BLaER1 (cell line): Measurements from ENCODE around the gene TEKT2.

Source experiments
- H3K27ac ChIP-seq: shearing (Covaris generic); formaldehyde crosslinking; 2 replicates; pipeline ENCODE4 v1.8.1; 2022
- H3K27me3 ChIP-seq: shearing (Covaris generic); formaldehyde crosslinking; 2 replicates; pipeline ENCODE4 v1.8.1; 2022
- H3K36me3 ChIP-seq: shearing (Covaris generic); formaldehyde crosslinking; 2 replicates; pipeline ENCODE4 v1.8.1; 2022
- H3K4me1 ChIP-seq: shearing (Covaris generic); formaldehyde crosslinking; 2 replicates; pipeline ENCODE4 v1.8.1; 2022
- H3K4me2 ChIP-seq: shearing (Covaris generic); formaldehyde crosslinking; 2 replicates; pipeline ENCODE4 v1.8.1; 2022
- H3K4me3 ChIP-seq: shearing (Covaris generic); formaldehyde crosslinking; 2 replicates; pipeline ENCODE4 v1.8.1; 2022
- H3K9ac ChIP-seq: shearing (Covaris generic); formaldehyde crosslinking; 2 replicates; pipeline ENCODE4 v1.8.1; 2022
- H3K9me3 ChIP-seq: shearing (Covaris generic); formaldehyde crosslinking; 2 replicates; pipeline ENCODE4 v1.8.1; 2022
- H4K20me1 ChIP-seq: shearing (Covaris generic); formaldehyde crosslinking; 2 replicates; pipeline ENCODE4 v1.8.1; 2022
- Cebpa-rat ChIP-seq: shearing (Covaris generic); IDR thresholded peaks from 2 replicates; pipeline ENCODE4 v1.8.1; 2022

Gene TEKT2

DNA sequence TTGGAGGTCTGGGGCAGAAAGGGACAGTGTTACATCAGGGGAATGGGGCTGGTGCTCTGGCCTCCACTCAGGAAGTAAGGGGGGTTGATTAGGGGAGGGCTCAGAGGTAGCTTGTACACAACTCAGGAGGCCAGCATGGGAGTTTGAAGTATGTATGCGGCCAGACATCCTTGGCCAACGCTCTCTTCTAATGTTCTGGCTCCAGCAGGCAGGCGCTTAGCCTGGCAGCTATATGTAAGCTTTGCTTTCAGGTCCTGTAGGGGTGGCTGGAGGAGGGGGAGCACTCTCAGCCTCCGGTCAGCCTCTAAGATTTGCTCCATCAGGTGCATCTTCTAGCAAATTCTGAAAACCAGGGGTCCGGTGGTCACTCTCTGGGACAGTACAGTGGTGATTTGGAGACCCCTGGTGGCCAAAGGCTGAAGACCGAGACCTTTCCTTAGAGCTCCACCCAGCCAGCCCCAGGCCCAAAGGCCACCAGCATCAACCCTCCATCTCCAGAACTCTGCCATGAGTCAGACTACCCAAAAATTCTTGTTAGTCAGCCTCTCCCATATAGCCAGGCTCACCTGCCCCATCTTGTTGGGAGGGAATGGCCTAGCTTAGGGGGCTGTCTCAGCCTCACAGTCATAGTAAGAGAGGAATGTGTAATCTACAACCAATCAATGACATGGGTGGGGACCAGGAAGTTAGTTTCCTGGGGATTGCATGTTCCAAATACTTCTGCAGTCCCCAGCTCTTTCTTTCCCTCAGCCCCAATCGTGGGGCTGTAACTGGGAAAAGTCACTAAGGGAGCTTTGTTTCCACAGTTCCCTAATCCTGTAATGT lies 50.8 kb downstream of the TEKT2 start:
- Histone ChIP-seq H3K36me3 (peaks cover 39% of the 10 kb centered on the region), H3K4me1 (no peaks in the 10 kb centered on the region), H3K27me3 (no peaks in the 10 kb centered on the region), H3K27ac (no peak overlapping the region), H3K4me2 (no peak overlapping the region), H3K9ac (no peak overlapping the region), H3K9me3 (no peaks in the 10 kb centered on the region), H3K4me3 (no peak overlapping the region), H4K20me1 (peaks cover 18% of the 10 kb centered on the region; the same call in 1 of the 2 replicates)
- no peak for TF ChIP-seq Cebpa-rat

DNA sequence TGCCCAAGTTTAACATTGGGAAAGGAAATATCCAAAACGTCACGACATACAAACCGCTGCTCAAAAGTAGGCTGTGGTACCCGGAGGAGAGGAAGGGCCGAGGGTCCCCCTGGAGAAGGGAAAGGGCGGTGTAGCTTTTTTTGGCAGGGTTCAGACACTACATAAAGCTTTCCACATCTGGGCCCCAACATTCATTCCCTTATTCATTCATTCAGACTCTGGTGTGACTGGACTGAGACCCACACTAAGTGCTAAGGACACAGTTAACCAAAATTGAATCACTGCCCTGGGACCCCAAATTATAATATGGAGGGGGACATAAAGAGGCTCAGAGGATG lies 51.4 kb downstream of the TEKT2 start:
- TF ChIP-seq Cebpa-rat: no peak
- Histone ChIP-seq H3K4me3 (no peak overlapping the region), H3K4me1 (no peaks in the 10 kb centered on the region), H3K4me2 (no peak overlapping the region), H3K27me3 (no peaks in the 10 kb centered on the region), H3K27ac (no peak overlapping the region), H3K9me3 (no peaks in the 10 kb centered on the region), H3K36me3 (peaks cover 45% of the 10 kb centered on the region), H3K9ac (no peak overlapping the region), H4K20me1 (peaks cover 24% of the 10 kb centered on the region; the same call in 1 of the 2 replicates)

DNA sequence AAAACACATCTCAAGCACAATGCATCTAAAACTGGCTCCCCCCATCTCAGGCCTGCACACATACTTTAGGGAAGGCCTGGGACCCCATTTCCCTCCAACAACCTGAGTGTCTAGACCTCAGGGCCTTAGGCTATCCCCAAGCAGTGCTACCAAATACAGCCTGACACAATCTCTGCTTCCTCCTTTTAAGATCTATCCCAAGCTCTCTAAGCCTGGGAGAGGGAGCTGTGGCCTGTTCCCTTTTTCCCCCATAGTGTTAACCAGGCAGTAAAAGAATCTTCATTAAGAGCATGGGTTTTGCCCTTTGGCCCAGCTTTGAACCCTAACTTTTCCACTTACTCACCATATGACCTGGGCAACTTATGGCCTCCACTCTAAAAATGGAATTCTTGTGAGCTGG lies 51.9 kb downstream of the TEKT2 start:
- TF ChIP-seq Cebpa-rat: no peak
- Histone ChIP-seq H3K4me2 (no peak overlapping the region), H3K9me3 (no peaks in the 10 kb centered on the region), H3K27ac (no peak overlapping the region), H4K20me1 (peaks cover 28% of the 10 kb centered on the region; the same call in 1 of the 2 replicates), H3K27me3 (no peaks in the 10 kb centered on the region), H3K9ac (no peak overlapping the region), H3K4me3 (no peak overlapping the region), H3K36me3 (peaks cover 47% of the 10 kb centered on the region), H3K4me1 (no peaks in the 10 kb centered on the region)

DNA sequence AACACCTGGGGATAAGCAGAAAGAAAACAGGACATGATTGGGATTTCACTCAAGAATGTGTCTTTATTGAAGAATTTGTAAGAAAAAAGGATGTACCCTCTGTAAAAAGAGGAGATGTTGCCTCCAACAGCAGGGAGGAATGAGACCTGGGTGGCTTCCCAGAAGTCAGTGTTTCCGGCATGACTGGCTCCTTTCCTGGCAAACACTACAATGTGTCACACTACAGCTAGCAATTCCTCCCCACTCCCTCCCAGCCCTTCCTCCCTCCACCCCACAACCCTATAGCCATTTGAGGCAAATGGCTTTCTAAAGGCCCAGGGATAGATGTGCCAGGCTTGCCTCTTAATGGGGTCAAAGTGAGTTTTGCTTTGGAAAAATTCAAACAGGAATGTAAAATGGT lies 52.6 kb downstream of the TEKT2 start:
- Histone ChIP-seq H3K9me3 (no peaks in the 10 kb centered on the region), H3K27ac (no peak overlapping the region), H3K36me3 (peaks cover 52% of the 10 kb centered on the region), H3K27me3 (no peaks in the 10 kb centered on the region), H3K4me3 (no peak overlapping the region), H3K9ac (no peak overlapping the region), H3K4me2 (no peak overlapping the region), H3K4me1 (no peaks in the 10 kb centered on the region), H4K20me1 (peaks cover 36% of the 10 kb centered on the region)
- TF ChIP-seq Cebpa-rat: no peak

DNA sequence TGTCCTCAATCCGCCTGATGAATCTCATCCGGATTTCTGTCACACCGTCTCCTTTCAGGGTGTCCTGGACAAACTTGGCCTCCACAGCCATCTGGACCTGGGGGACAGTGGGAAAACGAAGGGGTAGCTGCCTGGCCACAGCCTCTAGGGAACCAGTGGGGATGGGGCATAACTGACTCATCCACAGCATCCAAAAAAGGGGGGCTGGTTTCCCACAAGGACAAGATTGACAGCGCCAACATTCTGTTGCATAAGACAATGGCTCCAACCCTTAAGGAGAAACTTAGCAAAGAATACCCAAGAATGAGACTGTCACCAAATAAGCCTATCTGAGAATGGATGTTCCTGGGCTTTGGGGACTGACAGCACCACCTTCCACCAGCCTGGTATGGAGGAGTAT lies 53.3 kb downstream of the TEKT2 start:
- H3K4me2 ChIP-seq: no peak overlapping the region
- H3K4me3 ChIP-seq: no peak overlapping the region
- no peak for TF ChIP-seq Cebpa-rat
- no peaks in the 10 kb centered on the region for H3K9me3 ChIP-seq
- peaks cover 54% of the 10 kb centered on the region for H3K36me3 ChIP-seq
- H3K9ac ChIP-seq: no peak overlapping the region
- peaks cover 3% of the 10 kb centered on the region; the same call in 1 of the 2 replicates for H3K4me1 ChIP-seq
- H4K20me1 ChIP-seq: peaks cover 43% of the 10 kb centered on the region
- no peaks in the 10 kb centered on the region for H3K27me3 ChIP-seq
- H3K27ac ChIP-seq: no peak overlapping the region

DNA sequence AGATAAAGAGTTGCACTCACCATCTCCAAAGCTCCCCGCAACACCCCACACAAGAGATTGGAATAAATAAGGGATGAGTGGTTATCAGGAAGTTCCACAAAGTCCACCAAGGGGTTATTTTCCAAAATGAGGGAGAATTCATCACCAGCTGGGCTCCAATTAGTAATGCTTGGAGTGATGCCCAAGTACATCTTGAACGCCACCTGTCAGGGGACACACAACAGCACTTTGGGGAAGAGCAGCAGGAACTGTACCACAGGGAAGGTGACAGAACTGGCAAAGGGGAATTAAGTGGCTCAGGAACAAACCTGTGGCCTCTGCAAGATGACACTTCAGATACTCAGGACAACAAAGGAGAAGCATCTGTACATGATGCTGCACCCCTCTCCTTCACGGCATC lies 53.9 kb downstream of the TEKT2 start:
- Histone ChIP-seq H3K27ac (no peak overlapping the region), H3K9me3 (no peaks in the 10 kb centered on the region), H3K4me3 (no peak overlapping the region), H3K9ac (0 out of 2 replicates have a peak overlapping the region, but pooled peaks have one; percentile 19), H3K4me1 (peaks cover 7% of the 10 kb centered on the region; the same call in 1 of the 2 replicates), H3K27me3 (no peaks in the 10 kb centered on the region), H3K36me3 (peaks cover 60% of the 10 kb centered on the region), H4K20me1 (peaks cover 48% of the 10 kb centered on the region), H3K4me2 (no peak overlapping the region)
- TF ChIP-seq Cebpa-rat: no peak
